IMR-90 (cell line): ENCODE data around the gene POMGNT2. TPM values are rescaled to one million over a fixed set of nuclear protein-coding genes. Genes with fewer than 3 reads are reported as not detected.

Source experiments
- ATAC-seq: fragments of 200-7000 bp; cut with Tn5 transposase; 2 replicates; pipeline ENCODE4 v1.9.1; 2020; ENCODE audit warnings: low read depth, mild to moderate bottlenecking, moderate library complexity
- BruUV-seq: library from RNA; stranded (reverse); fragments of 400-500 nt; replicated peaks from 2 replicates; lab custom pipeline; 2021; lab: Mats Ljungman, UMichigan
- CTCF ChIA-PET: fragments of 300-600 bp; formaldehyde crosslinking; extraction: SDS; loops from one replicate; lab custom pipeline; 2021; ENCODE audit warnings: antibody characterized with exemption; lab: Yijun Ruan, JAX
- POLR2A ChIA-PET: fragments of 300-600 bp; sonication (Branson Sonifier 250); formaldehyde crosslinking; loops from one replicate; lab custom pipeline; 2022; ENCODE audit warnings: antibody characterized with exemption; ENCODE audit not compliant: unreplicated experiment; lab: Charles Lee
- DNase-seq: peaks from one replicate; pipeline ENCODE4 v3.0.0; 2013
- H2AFZ ChIP-seq: replicated peaks from 2 replicates; pipeline ENCODE3; 2013; ENCODE audit warnings: low read length, mild to moderate bottlenecking; ENCODE audit not compliant: poor library complexity
- H2AK5ac ChIP-seq: 2 replicates; pipeline ENCODE4 v1.6.1; 2013; ENCODE audit warnings: low read depth, low read length, inconsistent platforms
- H2AK9ac ChIP-seq: replicated peaks from 2 replicates; pipeline ENCODE3; 2013; ENCODE audit warnings: mild to moderate bottlenecking, low read depth, low read length, moderate library complexity; ENCODE audit not compliant: poor library complexity
- H2BK120ac ChIP-seq: 2 replicates; pipeline ENCODE4 v1.6.1; 2013; ENCODE audit warnings: low read depth, low read length, inconsistent platforms
- H2BK15ac ChIP-seq: 3 replicates; pipeline ENCODE4 v1.6.1; 2013; ENCODE audit warnings: low read depth, low read length, inconsistent platforms
- H2BK20ac ChIP-seq: 2 replicates; pipeline ENCODE4 v1.6.1; 2013; ENCODE audit warnings: low read depth, mild to moderate bottlenecking, inconsistent platforms, low read length, moderate library complexity
- H2BK5ac ChIP-seq: 2 replicates; pipeline ENCODE4 v1.6.1; 2013; ENCODE audit warnings: mild to moderate bottlenecking, low read depth, low read length, inconsistent platforms; ENCODE audit not compliant: poor library complexity, severe bottlenecking
- H3K14ac ChIP-seq: replicated peaks from 2 replicates; pipeline ENCODE4 v1.6.1; 2013; ENCODE audit warnings: low read depth, low read length, inconsistent platforms
- H3K18ac ChIP-seq: 2 replicates; pipeline ENCODE4 v1.6.1; 2013; ENCODE audit warnings: low read depth, low read length, control low read depth
- H3K23ac ChIP-seq: 2 replicates; pipeline ENCODE4 v1.6.1; 2013; ENCODE audit warnings: low read depth, low read length, inconsistent platforms
- H3K27ac ChIP-seq: 2 replicates; pipeline ENCODE4 v1.5.1; 2013; ENCODE audit warnings: mild to moderate bottlenecking, control low read depth, low read length; ENCODE audit not compliant: insufficient read depth
- H3K27me3 ChIP-seq: 2 replicates; pipeline ENCODE4 v1.6.1; 2013; ENCODE audit warnings: low read length; ENCODE audit not compliant: control insufficient read depth, insufficient read depth
- H3K36me3 ChIP-seq: 2 replicates; pipeline ENCODE4 v1.6.1; 2013; ENCODE audit warnings: low read length, mixed read lengths; ENCODE audit not compliant: control insufficient read depth, insufficient read depth
- H3K4ac ChIP-seq: 2 replicates; pipeline ENCODE4 v1.6.1; 2013; ENCODE audit warnings: low read depth, low read length, inconsistent platforms
- H3K4me1 ChIP-seq: 2 replicates; pipeline ENCODE4 v1.6.1; 2013; ENCODE audit warnings: low read length, mixed read lengths; ENCODE audit not compliant: control insufficient read depth, insufficient read depth
- H3K4me2 ChIP-seq: 2 replicates; pipeline ENCODE4 v1.6.1; 2013; ENCODE audit warnings: low read depth, mild to moderate bottlenecking, control low read depth, low read length, moderate library complexity
- H3K4me3 ChIP-seq: 2 replicates; pipeline ENCODE4 v1.5.1; 2013; ENCODE audit warnings: low read depth, mild to moderate bottlenecking, control low read depth, low read length, moderate library complexity; ENCODE audit not compliant: insufficient read depth
- H3K56ac ChIP-seq: 2 replicates; pipeline ENCODE4 v1.6.1; 2013; ENCODE audit warnings: low read length, inconsistent platforms; ENCODE audit not compliant: insufficient read depth; ENCODE audit errors: extremely low read depth
- H3K79me1 ChIP-seq, 2 experiments: 2 replicates each; pipeline ENCODE4 v1.6.1; 2013; ENCODE audit warnings: low read length in 2 of 2, inconsistent platforms in 1 of 2, low read depth in 1 of 2
- H3K9ac ChIP-seq: 2 replicates; pipeline ENCODE4 v1.6.1; 2013; ENCODE audit warnings: low read depth, low read length, control low read depth
- H3K9me1 ChIP-seq: 2 replicates; pipeline ENCODE4 v1.6.1; 2013; ENCODE audit warnings: low read length, inconsistent platforms; ENCODE audit not compliant: insufficient read depth
- H3K9me3 ChIP-seq: 2 replicates; pipeline ENCODE4 v1.6.1; 2013; ENCODE audit warnings: low read length; ENCODE audit not compliant: control insufficient read depth, insufficient read depth
- H4K20me1 ChIP-seq: 2 replicates; pipeline ENCODE4 v1.6.1; 2013; ENCODE audit warnings: low read length, inconsistent platforms; ENCODE audit not compliant: insufficient read depth
- H4K5ac ChIP-seq: 2 replicates; pipeline ENCODE4 v1.6.1; 2013; ENCODE audit warnings: mild to moderate bottlenecking, low read depth, low read length, control low read depth
- H4K8ac ChIP-seq, 2 experiments: 2 replicates each; pipeline ENCODE4 v1.6.1; 2013; ENCODE audit warnings: low read depth in 2 of 2, low read length in 2 of 2, control low read depth in 1 of 2, inconsistent platforms in 1 of 2
- H4K91ac ChIP-seq: 2 replicates; pipeline ENCODE4 v1.6.1; 2013; ENCODE audit warnings: low read depth, low read length, inconsistent platforms; ENCODE audit not compliant: insufficient read depth
- BHLHE40 ChIP-seq: fragments of 150-350 bp; IDR thresholded peaks from 2 replicates; pipeline ENCODE4 v1.6.1; 2016; ENCODE audit warnings: mild to moderate bottlenecking, low read depth, low read length
- WGBS, 2 experiments: methylation state at CpG; one replicate each; pipeline versions ENCODE4 v1.1.5 to v1.1.7; 2013; ENCODE audit warnings: missing lambda C conversion rate in 2 of 2; ENCODE audit not compliant: insufficient read length in 1 of 2; ENCODE audit errors: extremely low coverage in 2 of 2; 5-methylcytosine and 5-hydroxymethylcytosine counted together
- dilution Hi-C: fragments of 300-500 bp; cut with HindIII; formaldehyde crosslinking; loops from one replicate; pipeline ENCODE4 v1.14.3; 2018; ENCODE audit warnings: low sequenced_read_pairs; ENCODE audit not compliant: unreplicated experiment
- in situ Hi-C: fragments of 300-500 bp; cut with MboI; formaldehyde crosslinking; loops from 3 replicates; pipeline ENCODE4 v1.14.3; 2019; ENCODE audit warnings: low sequenced_read_pairs, inconsistent platforms, mixed read lengths
- intact Hi-C: fragments of 100-400 bp; cut with micrococcal nuclease; formaldehyde crosslinking; loops from 2 replicates; pipeline ENCODE4 v1.10.0; 2022
- polyA plus RNA-seq, 3 experiments: library from polyadenylated mRNA; depleted of rRNA; stranded (reverse); fragments of >200 nt; gene quantifications; 2 replicates each; pipeline ENCODE4 v1.2.3, GENCODE V29; 2012; ENCODE audit warnings: low replicate concordance in 1 of 3
- total RNA-seq: library from RNA; depleted of rRNA; stranded (reverse); fragments of >200 nt; gene quantifications from 2 replicates; pipeline ENCODE4 v1.2.3, GENCODE V29; 2012

POMGNT2 gene
- total and polyA plus RNA-seq, 2 of the 4 experiments (the other 2 are of a cell fraction): 7.5 to 16.2 TPM

GRCh38 chr3:43142472-43142871 lies 36.6 kb upstream of the POMGNT2 start:
- CTCF ChIA-PET: no interaction called here
- no peak overlapping the region for H2BK5ac ChIP-seq
- intact Hi-C loops (no loop called here), in situ Hi-C loops (no loop called here), dilution Hi-C loops (no loop called here)
- no peak overlapping the region for H4K91ac ChIP-seq
- H2BK20ac ChIP-seq: no peak overlapping the region
- H3K9me3 ChIP-seq: no peaks in the 10 kb centered on the region
- H2BK15ac ChIP-seq: no peak overlapping the region
- no peak overlapping the region for H2AK9ac ChIP-seq
- no peak overlapping the region for H3K27ac ChIP-seq
- no peaks in the 10 kb centered on the region for H3K36me3 ChIP-seq
- no peak overlapping the region for H3K4me3 ChIP-seq
- H3K27me3 ChIP-seq: peaks cover 2% of the 10 kb centered on the region; the same call in 1 of the 2 replicates
- no peaks in the 10 kb centered on the region for H3K79me1 ChIP-seq
- POLR2A ChIA-PET: no interaction called here
- H2AK5ac ChIP-seq: no peak overlapping the region
- ATAC-seq (no peak), DNase-seq (no peak)
- H3K4me2 ChIP-seq: no peak overlapping the region
- H2BK120ac ChIP-seq: no peak overlapping the region
- H4K5ac ChIP-seq: no peak overlapping the region
- no peak overlapping the region for H3K4ac ChIP-seq
- no peak for TF ChIP-seq BHLHE40
- no peaks in the 10 kb centered on the region for H4K20me1 ChIP-seq
- no peak overlapping the region for H3K56ac ChIP-seq
- H3K14ac ChIP-seq: no peak overlapping the region
- H3K4me1 ChIP-seq: no peaks in the 10 kb centered on the region
- H3K23ac ChIP-seq: no peak overlapping the region
- H2AFZ ChIP-seq: no peak overlapping the region
- H3K9me1 ChIP-seq: no peaks in the 10 kb centered on the region
- BruUV-seq: no TSS peak
- no peak overlapping the region for H4K8ac ChIP-seq
- no peak overlapping the region for H3K18ac ChIP-seq
- H3K9ac ChIP-seq: no peak overlapping the region
- 17% methylated on average over 1 of the region's 3 CpGs; no CpG with 5 or more reads in 1 of the 2 experiments for WGBS, 2 experiments
